ENCODE measurements around the gene WASF2. TPM values are rescaled to one million over a fixed set of nuclear protein-coding genes. Genes with fewer than 3 reads are reported as not detected.
A peak's percentile ranks its signal among the peaks of the same experiment; 100 is the strongest.

Gene WASF2
- total RNA-seq, 1 experiment from 2014 or later: 65.9 TPM

GRCh38 chr1:27513528-27513927, 23.6 kb upstream of the WASF2 start:
- no CpG with 5 or more reads among the region's 5 CpGs for WGBS (ENCODE audit: extremely low coverage, insufficient read length, low lambda C conversion rate)
- Histone ChIP-seq H4K20me1 (ENCODE audit: control insufficient read depth, insufficient read depth, insufficient read length) (no peaks in the 10 kb centered on the region), H3K9me3 (ENCODE audit: control insufficient read depth, low read depth, low read length) (no peaks in the 10 kb centered on the region), H3K9ac (ENCODE audit: extremely low read depth, insufficient read length, low read length) (no peak overlapping the region), H3K4ac (ENCODE audit: low read depth, low read length) (no peak overlapping the region), H3K27ac (ENCODE audit: insufficient read length, low read depth, low read length) (no peak overlapping the region), H4K91ac (ENCODE audit: insufficient read length, low read depth, low read length) (no peak overlapping the region), H3K23me2 (ENCODE audit: insufficient read length, low read depth, low read length, poor library complexity, severe bottlenecking) (no peaks in the 10 kb centered on the region), H3K18ac (ENCODE audit: insufficient read length, low read depth, low read length) (no peak overlapping the region), H2BK120ac (ENCODE audit: low read depth, low read length, poor library complexity, severe bottlenecking) (no peak overlapping the region), H2AFZ (ENCODE audit: low read length) (no peak overlapping the region), H2BK15ac (ENCODE audit: low read depth, low read length) (no peak overlapping the region), H3K79me2 (ENCODE audit: insufficient read depth, low read length) (no peaks in the 10 kb centered on the region), H4K8ac (replicated peaks; ENCODE audit: insufficient read length, low read depth, low read length) (no peak overlapping the region), H3T11ph (ENCODE audit: low read length) (no peak overlapping the region), H4K5ac (ENCODE audit: insufficient read length, low read depth, low read length) (no peak overlapping the region), H3K27me3 (ENCODE audit: insufficient read depth, low read length) (no peaks in the 10 kb centered on the region), H3K14ac (ENCODE audit: insufficient read depth, low read length) (0 out of 2 replicates have a peak overlapping the region, but pooled peaks have one; percentile 40), H3K4me1 (ENCODE audit: insufficient read depth, low read length) (no peaks in the 10 kb centered on the region), H3K56ac (ENCODE audit: insufficient read length, low read depth, low read length) (no peak overlapping the region), H2BK12ac (ENCODE audit: insufficient read length, low read depth, low read length) (no peak overlapping the region), H3K23ac (ENCODE audit: insufficient read length, low read depth, low read length) (no peak overlapping the region), H3K4me2 (ENCODE audit: insufficient read depth, insufficient read length, low read length) (no peak overlapping the region), H2BK5ac (ENCODE audit: insufficient read length, low read length) (peak overlapping the region; percentile 19), H2BK20ac (ENCODE audit: low read depth, low read length, poor library complexity, severe bottlenecking) (no peak overlapping the region), H3K79me1 (ENCODE audit: insufficient read depth, low read depth, low read length, poor library complexity, severe bottlenecking) (no peaks in the 10 kb centered on the region), H2AK5ac (ENCODE audit: insufficient read length, low read length) (no peak overlapping the region)
- no peak for TF ChIP-seq CTCF (conservative IDR thresholded peaks at IDR 0.05)
- Mint-ChIP-seq H3K27me3 (ENCODE audit: low read depth) (no peaks in the 10 kb centered on the region), H3K27ac (peak overlapping the region in 1 of 3 experiments; percentile 60; a peak in 2 of 7 replicates), H3K9me3 (no peaks in the 10 kb centered on the region), H3K4me1 (peaks cover 13 to 27% of the 10 kb centered on the region in 2 experiments), H3K36me3 (ENCODE audit: insufficient read depth in 1 of 3, low read depth in 3 of 3) (no peaks in the 10 kb centered on the region), H3K4me3 (no peak overlapping the region)
- no peak for DNase-seq
